HG03103 (cell line): Measurements from ENCODE around the gene CENPQ.

Experiments used
- ATAC-seq: cut with Tn5 transposase; IDR thresholded peaks from one replicate; pipeline ENCODE4 v1.9.1; 2021; ENCODE audit warnings: low read depth; ENCODE audit not compliant: unreplicated experiment

CENPQ gene

DNA sequence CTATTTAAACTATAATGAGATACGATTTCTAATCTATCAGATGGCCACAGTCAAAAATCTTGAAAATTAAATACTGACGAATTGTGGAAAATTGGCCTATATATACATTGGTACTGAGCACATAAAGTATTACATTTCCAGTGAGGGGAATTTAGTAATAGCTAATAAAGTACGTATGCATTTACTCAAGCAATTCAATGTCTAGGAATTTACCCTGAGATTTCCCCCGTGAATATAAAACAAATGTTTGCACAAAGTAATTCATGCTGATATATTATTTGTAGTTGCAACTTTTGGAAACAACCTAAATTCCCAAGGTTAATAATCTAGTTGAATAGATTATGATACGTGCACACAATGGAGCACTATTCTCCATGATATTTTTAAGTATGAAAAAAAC, 72.6 kb downstream of the CENPQ start:
- ATAC-seq = no peak

DNA sequence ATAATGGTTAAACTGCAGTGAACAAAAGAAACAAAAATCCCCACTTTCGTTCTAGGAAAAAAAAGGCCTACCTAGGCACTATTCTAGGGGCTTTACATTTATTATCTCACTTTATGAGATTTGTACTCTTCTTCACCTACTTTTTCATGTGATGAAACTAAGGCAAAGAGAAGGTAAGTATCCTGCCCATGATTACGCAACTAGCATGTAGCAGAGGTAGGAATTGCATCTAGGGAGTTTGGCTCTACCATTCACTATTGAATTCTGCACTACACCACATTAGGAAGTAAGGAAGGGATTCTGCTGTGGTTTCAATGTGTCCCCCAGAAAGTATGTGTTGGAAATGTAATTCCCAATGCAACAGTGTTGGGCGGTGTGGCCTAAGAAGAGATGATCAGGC, 75.9 kb downstream of the CENPQ start:
- no peak for ATAC-seq

DNA sequence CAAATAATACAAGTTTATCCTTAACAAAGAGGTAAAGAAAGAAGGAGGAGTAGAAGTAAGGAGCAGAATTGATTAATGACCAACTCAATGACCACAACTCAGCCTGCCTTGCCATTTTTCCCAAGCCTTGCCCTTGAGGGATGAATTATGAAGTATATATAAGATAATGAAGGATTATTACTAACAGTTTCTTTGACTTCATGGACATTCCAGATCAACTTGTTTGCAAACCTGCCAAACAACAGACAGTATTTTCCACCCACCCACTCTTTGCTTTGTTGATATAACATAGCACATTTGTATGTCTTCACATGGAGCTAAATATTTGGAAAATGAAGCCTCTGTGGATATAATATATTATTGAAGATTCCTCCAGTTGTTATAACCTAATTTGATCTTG, 77.4 kb downstream of the CENPQ start:
- ATAC-seq = no peak

DNA sequence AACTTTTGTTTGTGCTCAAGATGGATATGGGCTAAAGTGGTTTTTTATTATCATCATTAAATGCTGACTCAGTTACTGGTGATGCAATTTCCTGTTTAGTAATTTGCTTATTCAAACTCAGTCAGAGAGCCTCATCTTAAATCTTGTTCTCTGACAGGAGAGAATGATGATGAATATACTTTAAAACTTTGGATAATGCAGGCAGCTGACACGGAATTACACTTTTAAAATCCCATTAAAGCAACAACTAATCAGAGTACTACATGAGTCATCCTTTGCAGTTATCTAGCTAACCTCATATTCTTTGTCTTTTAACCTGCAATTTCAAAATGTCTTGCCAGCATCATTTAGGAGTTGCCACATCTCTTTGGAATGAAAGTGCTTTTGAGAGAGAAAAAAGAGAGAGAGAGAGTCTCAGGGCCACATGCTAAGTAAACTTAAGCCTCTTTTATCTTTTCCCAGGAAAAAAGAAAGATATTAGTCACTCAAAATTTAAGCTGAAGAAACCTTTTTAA, 78.1 kb downstream of the CENPQ start:
- no peak for ATAC-seq

DNA sequence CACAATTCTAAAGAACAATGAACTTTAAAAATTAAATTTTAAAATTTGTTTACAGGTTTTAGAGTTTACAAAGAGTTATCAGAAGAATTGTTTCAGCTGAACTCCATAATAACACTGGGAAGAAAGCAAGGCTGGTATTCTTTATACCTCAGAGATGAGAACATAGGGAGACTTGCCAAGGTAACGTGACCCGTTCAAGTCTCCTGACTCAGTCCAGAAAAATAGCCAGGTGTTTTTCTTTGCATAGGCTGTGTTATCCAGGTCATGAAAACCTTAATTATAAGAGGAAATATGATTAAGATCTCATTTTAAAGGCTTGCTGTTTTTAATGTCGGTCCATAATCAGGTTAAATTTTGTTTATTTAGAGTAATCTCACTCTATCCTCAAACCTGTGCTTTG, 78.8 kb downstream of the CENPQ start:
- no peak for ATAC-seq
